Activated CD4-positive, alpha-beta T cell treated with anti-CD3 and anti-CD28 coated beads, Interleukin-2, amount 50 U/mL, for 24 hours (primary cell): ENCODE results near the gene RO60.

ENCODE experiments used
- DNase-seq, 2 donors: peaks; one replicate each; pipeline ENCODE4 v3.0.0-alpha.2; 2020; ENCODE audit warnings: low read depth in 1 of 2, low spot score in 1 of 2

RO60 gene

DNA sequence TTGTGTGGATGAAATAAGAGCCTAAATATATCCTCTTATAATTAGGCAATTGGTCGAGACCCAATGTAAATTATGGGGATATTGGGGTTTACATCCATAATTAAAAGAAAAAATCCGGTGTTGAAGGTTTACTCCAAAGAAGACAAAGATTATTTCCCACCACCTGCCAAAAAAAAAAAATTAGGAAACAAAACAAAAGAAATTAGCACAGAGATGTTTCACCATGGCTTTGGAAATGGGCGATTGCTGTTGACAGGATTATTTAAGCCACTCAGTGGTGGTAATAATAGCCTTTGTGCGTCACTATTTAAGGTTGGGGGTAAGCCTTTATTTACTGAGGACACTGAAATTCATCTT, 46.4 kb downstream of the RO60 start:
- DNase-seq: no peak

DNA sequence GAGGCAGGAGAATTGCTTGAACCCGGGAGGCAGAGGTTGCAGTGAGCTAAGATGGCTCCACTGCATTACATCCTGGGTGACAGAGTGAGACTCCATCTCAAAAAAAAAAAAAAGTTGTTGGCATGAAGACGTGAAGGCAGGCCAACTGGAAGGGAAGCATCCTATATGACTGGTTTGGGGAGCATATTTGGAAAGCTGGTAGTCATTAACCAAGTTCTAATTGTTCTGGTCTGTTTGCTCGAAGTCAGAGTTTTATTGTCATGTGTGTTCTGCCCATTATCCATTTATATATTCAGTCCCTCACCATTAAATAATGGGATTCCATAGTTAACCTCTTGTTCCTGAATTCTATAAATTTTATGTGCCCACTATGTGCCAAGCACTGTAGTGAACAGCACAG, 49.1 kb downstream of the RO60 start:
- no peak for DNase-seq
